GM19025 (cell line): ENCODE data around the gene GMDS.

ENCODE experiments used
- ATAC-seq: cut with Tn5 transposase; IDR thresholded peaks from one replicate; pipeline ENCODE4 v1.9.1; 2021; ENCODE audit warnings: mild to moderate bottlenecking, low read depth, moderate library complexity; ENCODE audit not compliant: unreplicated experiment

GMDS gene

GRCh38 chr6:1615853-1616420 is 629.5 kb downstream of the GMDS start:
- ATAC-seq: no peak

GRCh38 chr6:1615151-1615852 is 630.1 kb downstream of the GMDS start:
- no peak for ATAC-seq

- ATAC-seq: no peak
Measured at GRCh38 chr6:1614448-1615150, 630.8 kb downstream of the GMDS start.

- ATAC-seq: no peak
Measured at GRCh38 chr6:1613688-1614447, 631.5 kb downstream of the GMDS start.

DNA sequence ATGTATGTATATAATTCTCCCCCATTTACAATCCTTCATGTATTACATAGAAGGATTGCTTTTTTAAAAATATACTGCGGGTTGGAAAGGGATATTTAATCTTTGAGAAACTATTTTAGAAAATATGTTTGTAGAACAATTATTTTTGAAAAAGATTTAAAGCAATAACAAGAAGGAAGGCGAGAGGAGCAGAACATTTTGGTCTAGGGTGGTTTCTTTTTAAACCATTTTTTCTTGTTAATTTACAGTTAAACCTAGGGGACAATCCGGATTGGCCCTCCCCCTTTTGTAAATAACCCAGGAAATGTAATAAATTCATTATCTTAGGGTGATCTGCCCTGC is 632.1 kb downstream of the GMDS start:
- ATAC-seq: no peak

GRCh38 chr6:1612974-1613306 is 632.5 kb downstream of the GMDS start:
- ATAC-seq: no peak

- ATAC-seq: no peak
Measured at GRCh38 chr6:1612299-1612973, 633.0 kb downstream of the GMDS start.

GRCh38 chr6:1611572-1612298 is 633.7 kb downstream of the GMDS start:
- ATAC-seq: no peak

GRCh38 chr6:1611322-1611571 is 634.2 kb downstream of the GMDS start:
- ATAC-seq: no peak

- peak; percentile 6 for ATAC-seq
Measured at GRCh38 chr6:1610497-1611321, 634.7 kb downstream of the GMDS start.

DNA sequence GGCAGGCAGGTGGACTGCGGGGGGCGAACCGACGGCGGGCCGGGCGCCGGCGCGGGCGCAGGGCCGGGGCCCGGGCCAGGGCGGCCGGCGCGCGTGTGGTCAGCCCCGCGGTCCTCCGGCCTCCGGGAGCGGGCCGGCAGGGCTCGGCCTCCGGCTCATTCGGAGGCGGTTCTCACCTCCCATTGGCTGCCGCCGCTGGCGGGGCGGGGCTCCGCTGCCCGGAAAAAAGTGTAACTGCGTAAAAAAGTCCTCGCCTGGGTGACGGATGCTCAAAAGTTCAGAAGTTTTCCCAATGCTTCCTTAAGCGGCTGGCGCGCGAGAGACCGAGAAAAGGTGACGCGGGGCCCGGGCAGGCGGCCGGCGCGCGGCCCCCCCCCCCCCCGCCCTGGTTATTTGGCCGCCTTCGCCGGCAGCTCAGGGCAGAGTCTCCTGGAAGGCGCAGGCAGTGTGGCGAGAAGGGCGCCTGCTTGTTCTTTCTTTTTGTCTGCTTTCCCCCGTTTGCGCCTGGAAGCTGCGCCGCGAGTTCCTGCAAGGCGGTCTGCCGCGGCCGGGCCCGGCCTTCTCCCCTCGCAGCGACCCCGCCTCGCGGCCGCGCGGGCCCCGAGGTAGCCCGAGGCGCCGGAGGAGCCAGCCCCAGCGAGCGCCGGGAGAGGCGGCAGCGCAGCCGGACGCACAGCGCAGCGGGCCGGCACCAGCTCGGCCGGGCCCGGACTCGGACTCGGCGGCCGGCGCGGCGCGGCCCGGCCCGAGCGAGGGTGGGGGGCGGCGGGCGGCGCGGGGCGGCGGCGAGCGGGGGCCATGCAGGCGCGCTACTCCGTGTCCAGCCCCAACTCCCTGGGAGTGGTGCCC is 635.5 kb downstream of the GMDS start, which contains the start of gene FOXC1:
Gene FOXC1 (plus strand): TSS at position 268 of the 849 bp plus-strand sequence. CDS start 531 bp downstream, at position 799.
- peak; percentile 57 for ATAC-seq

DNA sequence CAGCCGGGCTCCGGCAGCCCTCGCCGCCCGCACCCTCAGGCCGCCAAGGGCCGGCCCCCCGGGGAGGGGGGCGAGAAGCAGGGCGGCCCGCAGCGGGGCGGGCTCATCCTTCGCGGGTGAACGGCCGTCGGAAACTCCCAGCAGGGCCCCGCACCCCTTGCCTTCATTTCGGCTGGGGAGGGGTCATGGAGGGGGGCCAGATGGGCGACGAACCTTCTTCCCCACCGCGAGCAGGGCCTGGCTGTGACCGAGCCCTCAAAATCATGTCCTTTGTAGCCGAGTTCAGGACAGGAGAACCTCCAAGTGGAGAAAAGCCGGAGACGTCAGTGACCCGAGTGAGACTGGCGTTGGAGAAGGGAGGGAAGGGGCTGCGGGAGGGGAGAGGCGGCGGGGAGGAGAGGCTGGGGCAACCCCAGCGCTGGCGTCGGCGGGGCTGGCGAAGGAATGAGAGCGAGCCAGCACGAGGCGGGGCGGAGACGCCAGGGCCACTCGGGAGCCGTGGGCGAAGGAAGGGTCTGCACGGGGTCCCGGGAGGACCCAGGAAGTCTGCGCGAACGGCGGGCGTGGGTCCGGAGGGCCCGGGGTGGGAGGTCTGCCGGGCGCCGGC is 636.3 kb downstream of the GMDS start:
- peak; percentile 3 for ATAC-seq

DNA sequence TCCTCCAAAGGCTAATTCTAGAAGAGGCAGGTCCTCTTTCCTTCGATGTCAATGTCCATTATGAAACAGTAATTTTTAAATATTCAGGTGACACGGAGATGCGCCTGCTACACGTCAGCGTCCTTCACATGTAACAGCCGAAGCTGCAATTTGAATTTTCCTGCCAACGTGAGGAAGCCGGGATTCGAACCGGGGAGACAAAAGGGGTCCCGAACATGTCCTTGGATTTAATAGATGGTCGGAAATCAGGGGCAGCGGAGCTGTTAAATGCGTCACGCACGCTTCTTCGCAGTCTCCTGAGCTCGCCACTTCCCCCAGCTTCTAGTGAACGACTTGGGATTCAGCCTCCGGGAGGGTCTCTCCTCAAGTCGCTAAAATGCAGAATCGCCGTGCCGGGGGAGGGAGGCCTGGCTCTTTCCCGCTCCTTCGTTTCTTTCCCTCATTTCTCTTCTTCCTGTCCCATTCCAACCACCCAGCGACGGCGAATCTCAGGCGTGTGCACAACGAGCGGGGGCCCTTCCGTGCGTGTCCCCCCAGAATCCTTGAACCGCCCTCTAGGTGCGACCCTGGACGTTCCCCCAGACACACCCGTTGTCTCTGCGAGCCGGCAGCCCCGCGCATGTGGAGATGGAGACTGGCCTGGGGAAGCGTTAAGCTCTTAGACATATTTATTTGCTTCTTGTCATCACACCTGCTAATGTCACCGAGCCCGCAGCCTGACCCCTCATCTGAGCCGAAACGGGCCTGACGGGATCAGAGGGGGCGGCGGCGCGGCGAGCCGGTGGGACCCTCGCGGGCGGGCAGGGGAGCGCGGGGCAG is 637.0 kb downstream of the GMDS start:
- no peak for ATAC-seq

DNA sequence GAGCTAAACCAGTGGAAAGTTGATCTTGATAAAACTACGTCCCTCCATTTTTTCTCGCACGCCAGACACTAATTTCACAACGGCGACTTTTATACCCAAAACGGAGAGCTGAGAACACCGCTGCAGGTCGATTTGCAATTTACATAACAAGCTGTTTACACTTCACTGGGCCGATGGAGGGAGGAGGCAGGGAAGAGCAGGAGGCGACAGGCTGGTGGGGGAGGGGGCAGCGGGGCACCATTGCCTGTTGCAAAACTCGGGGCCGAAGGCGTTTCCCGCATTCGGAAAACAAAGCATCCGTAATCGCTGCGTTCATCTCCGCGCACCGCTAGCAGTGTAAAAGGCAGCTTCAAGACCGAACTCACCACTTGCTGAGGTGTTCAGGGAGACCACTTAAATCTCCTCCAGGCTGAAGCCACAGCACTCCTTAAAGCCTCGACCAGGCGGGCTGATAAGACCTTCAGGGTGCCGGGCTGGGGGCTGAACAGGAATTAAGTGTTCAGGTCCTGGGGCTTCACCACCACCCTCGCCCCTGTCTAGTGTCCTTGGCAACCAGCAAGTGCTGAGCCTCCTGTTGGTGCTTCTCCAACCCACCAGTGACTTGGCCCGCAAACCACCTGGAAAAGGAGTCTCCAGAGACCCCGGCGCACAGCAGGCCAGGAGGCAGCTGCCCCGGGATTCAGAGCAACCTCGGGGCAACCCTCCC is 637.7 kb downstream of the GMDS start:
- no peak for ATAC-seq

DNA sequence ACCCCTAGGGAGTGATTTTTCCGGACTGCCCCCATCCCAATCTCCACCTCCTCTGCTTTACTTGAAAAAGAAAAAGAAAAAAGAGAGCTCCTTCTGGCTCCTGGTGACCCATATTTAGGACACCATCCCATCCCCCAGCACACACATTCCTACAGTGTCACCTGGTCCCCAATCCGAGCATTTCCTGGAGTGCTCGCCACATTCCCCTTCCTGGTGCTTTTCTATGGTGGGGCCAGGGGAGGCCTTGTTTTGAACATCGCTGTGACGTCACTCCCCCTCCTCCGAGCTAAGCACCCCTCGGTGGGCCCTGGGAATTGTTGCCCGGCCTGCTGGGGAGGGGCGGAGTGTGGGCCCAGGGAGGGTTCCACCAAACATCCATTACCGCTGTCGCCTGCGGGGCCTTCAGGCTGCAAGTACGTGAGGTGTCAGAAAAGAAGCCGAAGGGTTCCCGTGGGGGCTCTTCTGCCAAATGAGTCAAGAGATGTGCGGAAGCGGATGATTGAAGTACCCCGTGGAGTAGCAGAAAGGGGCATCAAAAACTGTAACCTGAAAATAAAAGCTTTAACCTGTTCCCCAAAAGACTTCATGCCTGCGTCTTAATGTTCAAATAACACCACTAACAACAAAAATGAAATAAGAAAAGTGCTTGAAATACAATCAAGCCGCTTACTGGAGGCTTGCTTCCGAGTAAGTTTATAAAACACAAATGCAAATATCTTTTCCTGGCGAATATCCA is 638.5 kb downstream of the GMDS start:
- ATAC-seq: no peak
